ENCODE measurements around the gene ZDHHC9.

ZDHHC9 gene

GRCh38 chrX:129825746-129826505 is 17.8 kb downstream of the ZDHHC9 start:
- H3K79me2 ChIP-seq (ENCODE audit: low read length) = no peaks in the 10 kb centered on the region; the same call in 1 of the 2 replicates
- H3K9ac ChIP-seq (ENCODE audit: low read length) = no peak overlapping the region
- peaks cover 27% of the 10 kb centered on the region for H3K4me1 ChIP-seq (ENCODE audit: low read length)
- TF ChIP-seq CTCF (IDR thresholded peaks at IDR 0.05; ENCODE audit: low read length) (no peak), EZH2phosphoT487 (IDR thresholded peaks at IDR 0.05; ENCODE audit: low read length) (no peak)
- peaks cover 11% of the 10 kb centered on the region; the same call in 1 of the 2 replicates for H3F3A ChIP-seq (ENCODE audit: insufficient read depth, low read length)
- H3K9me2 ChIP-seq (replicated peaks; ENCODE audit: insufficient read depth, low read length) = no peaks in the 10 kb centered on the region
- peak overlapping the region; percentile 55; the same call in 1 of the 2 replicates for H3K27ac ChIP-seq (ENCODE audit: low read length)
- H3K9me3 ChIP-seq (replicated peaks; ENCODE audit: insufficient read depth, low read length) = no peaks in the 10 kb centered on the region
- peak; percentile 52 for DNase-seq
- peak overlapping the region; percentile 45 for H3K4me2 ChIP-seq (ENCODE audit: low read depth, low read length)
- H3K36me3 ChIP-seq (replicated peaks; ENCODE audit: insufficient read depth, low read length) = no peaks in the 10 kb centered on the region
- H3K27me3 ChIP-seq (replicated peaks; ENCODE audit: insufficient read depth, low read length) = no peaks in the 10 kb centered on the region
- H2AFZ ChIP-seq (ENCODE audit: low read length) = peak overlapping the region; percentile 74
- H3K4me3 ChIP-seq (ENCODE audit: low read length) = no peak overlapping the region
- H4K20me1 ChIP-seq (ENCODE audit: insufficient read depth, low read length) = no peaks in the 10 kb centered on the region

DNA sequence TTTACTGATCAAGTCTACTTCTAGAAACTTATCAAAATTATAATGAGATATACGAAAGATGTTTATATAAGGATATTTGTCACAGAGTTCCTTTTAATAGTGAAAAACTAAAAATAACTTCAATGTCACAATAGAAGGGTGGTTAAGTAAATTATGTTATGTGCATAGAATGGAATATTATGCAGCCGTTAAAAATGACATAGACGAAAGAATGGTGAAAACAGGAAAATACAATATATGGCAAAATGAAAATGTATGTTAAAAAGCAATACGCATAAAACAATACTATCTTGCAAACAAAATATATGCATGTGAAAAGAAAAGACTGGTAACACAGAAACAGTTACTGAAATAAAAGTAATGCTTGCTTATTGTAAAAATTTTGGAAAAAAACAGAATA is 19.1 kb downstream of the ZDHHC9 start:
- Histone ChIP-seq H3K9me2 (replicated peaks; ENCODE audit: insufficient read depth, low read length) (no peaks in the 10 kb centered on the region), H3K36me3 (replicated peaks; ENCODE audit: insufficient read depth, low read length) (no peaks in the 10 kb centered on the region), H3K4me2 (ENCODE audit: low read depth, low read length) (no peak overlapping the region), H3K4me1 (ENCODE audit: low read length) (peaks cover 27% of the 10 kb centered on the region), H2AFZ (ENCODE audit: low read length) (no peak overlapping the region), H3K79me2 (ENCODE audit: low read length) (no peaks in the 10 kb centered on the region; the same call in 1 of the 2 replicates), H3F3A (ENCODE audit: insufficient read depth, low read length) (peaks cover 11% of the 10 kb centered on the region; the same call in 1 of the 2 replicates), H3K27ac (ENCODE audit: low read length) (no peak overlapping the region), H3K4me3 (ENCODE audit: low read length) (no peak overlapping the region), H3K9ac (ENCODE audit: low read length) (no peak overlapping the region), H4K20me1 (ENCODE audit: insufficient read depth, low read length) (no peaks in the 10 kb centered on the region), H3K27me3 (replicated peaks; ENCODE audit: insufficient read depth, low read length) (no peaks in the 10 kb centered on the region), H3K9me3 (replicated peaks; ENCODE audit: insufficient read depth, low read length) (no peaks in the 10 kb centered on the region)
- TF ChIP-seq CTCF (IDR thresholded peaks at IDR 0.05; ENCODE audit: low read length) = no peak
- no peak for TF ChIP-seq EZH2 (optimal IDR thresholded peaks at IDR 0.05; ENCODE audit: low read depth, low read length)
- TF ChIP-seq EZH2phosphoT487 (IDR thresholded peaks at IDR 0.05; ENCODE audit: low read length) = no peak
- no peak for DNase-seq

DNA sequence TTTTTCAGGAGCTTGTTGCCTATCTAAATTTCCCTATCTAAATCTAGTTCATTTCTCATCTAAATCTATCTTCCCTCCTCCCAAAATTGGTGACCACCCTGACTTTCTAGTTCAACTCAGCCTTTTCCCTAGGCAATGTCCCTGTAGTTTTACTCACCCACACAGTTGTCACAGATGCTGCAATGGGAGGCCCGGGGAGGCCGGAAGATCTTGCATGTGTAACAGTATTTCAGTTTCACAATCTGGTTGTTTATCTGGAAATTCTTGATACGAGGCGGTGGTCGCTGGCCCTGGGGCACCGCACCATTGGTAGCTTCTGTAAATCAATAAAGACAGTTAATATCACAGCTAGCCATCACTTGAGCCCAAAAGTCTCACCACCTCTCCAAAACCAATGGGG is 20.2 kb downstream of the ZDHHC9 start:
- Histone ChIP-seq H3K27me3 (replicated peaks; ENCODE audit: insufficient read depth, low read length) (no peaks in the 10 kb centered on the region), H3K36me3 (replicated peaks; ENCODE audit: insufficient read depth, low read length) (no peaks in the 10 kb centered on the region), H3K9ac (ENCODE audit: low read length) (peak overlapping the region; percentile 31; the same call in 1 of the 2 replicates), H3K27ac (ENCODE audit: low read length) (peak overlapping the region; percentile 35; the same call in 1 of the 2 replicates), H3K9me2 (replicated peaks; ENCODE audit: insufficient read depth, low read length) (no peaks in the 10 kb centered on the region), H3K9me3 (replicated peaks; ENCODE audit: insufficient read depth, low read length) (no peaks in the 10 kb centered on the region), H3K4me2 (ENCODE audit: low read depth, low read length) (peak overlapping the region; percentile 87), H3K4me1 (ENCODE audit: low read length) (peaks cover 27% of the 10 kb centered on the region), H4K20me1 (ENCODE audit: insufficient read depth, low read length) (no peaks in the 10 kb centered on the region), H3F3A (ENCODE audit: insufficient read depth, low read length) (peaks cover 11% of the 10 kb centered on the region; the same call in 1 of the 2 replicates), H3K4me3 (ENCODE audit: low read length) (peak overlapping the region; percentile 47), H2AFZ (ENCODE audit: low read length) (peak overlapping the region; percentile 75), H3K79me2 (ENCODE audit: low read length) (no peaks in the 10 kb centered on the region; the same call in 1 of the 2 replicates)
- peak; percentile 58 for DNase-seq
- TF ChIP-seq EZH2phosphoT487 (IDR thresholded peaks at IDR 0.05; ENCODE audit: low read length) (no peak), CTCF (IDR thresholded peaks at IDR 0.05; ENCODE audit: low read length) (no peak), EZH2 (optimal IDR thresholded peaks at IDR 0.05; ENCODE audit: low read depth, low read length) (no peak)

Data from MM.1S (cell line).